Erythroblast (primary cell): ENCODE data around the gene BSG.

Experiments
- GATA1 ChIP-seq: IDR thresholded peaks from 2 replicates; pipeline ENCODE4 v1.6.1; 2011; ENCODE audit warnings: low read depth, mild to moderate bottlenecking, control low read depth, low read length, moderate library complexity
- POLR2A ChIP-seq: IDR thresholded peaks from 2 replicates; pipeline ENCODE4 v1.6.1; 2011; ENCODE audit warnings: mild to moderate bottlenecking, low read length

DNA sequence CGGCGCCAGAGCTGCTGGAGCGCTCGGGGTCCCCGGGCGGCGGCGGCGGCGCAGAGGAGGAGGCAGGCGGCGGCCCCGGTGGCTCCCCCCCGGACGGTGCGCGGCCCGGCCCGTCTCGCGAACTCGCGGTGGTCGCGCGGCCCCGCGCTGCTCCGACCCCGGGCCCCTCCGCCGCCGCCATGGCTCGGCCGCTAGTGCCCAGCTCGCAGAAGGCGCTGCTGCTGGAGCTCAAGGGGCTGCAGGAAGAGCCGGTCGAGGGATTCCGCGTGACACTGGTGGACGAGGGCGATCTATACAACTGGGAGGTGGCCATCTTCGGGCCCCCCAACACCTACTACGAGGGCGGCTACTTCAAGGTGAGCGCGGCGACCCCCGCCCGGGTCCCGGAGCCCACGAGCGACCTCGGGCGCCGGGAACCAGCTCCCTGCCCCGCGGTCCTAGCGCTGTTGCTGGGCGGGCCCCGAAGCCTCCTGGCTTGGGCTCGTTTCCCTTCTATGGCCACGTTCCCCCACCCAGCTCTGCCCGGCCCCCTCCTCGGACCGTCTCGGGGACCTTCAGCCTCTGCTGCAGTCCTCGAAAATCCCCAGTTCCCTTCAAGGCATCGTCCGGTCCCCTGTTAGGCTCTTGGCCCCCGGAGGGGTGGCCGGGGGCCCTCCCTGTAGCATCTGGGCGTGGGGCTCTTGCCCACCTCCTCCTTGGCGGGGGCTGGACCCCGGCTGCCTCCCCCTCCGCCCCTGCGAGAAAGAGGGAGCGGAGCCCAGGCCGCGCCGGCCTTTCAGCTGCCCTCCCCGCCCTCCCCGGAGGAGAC lies 40.4 kb upstream of the BSG start, which contains the start of gene CDC34:
- TF ChIP-seq POLR2A = peak; percentile 48
- TF ChIP-seq GATA1 = no peak
